ENCODE measurements around the gene TSG101.

The TSG101 gene

DNA sequence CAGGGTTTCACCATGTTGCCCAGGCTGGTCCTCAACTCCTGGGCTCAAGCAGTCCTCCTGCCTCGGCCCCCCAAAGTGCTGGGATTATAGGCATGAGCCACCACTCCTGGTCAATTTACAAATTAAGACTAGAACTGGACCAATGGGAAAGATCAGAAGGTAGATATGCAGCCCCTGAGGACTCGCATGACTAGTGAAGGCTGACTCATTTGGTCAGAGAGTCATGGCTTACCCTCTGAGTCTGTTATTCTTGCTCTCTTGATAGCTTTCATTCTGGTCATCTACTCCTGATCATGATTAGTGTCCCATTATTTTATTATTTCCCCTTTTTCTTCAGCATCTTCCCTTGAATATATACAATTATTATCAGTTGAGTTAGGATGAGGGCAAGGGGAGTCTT, 73.8 kb downstream of the TSG101 start:
- no peaks in the 10 kb centered on the region for H3K27me3 ChIP-seq (replicated peaks; ENCODE audit: control insufficient read depth, insufficient read depth, low read length)
- no peak for DNase-seq (ENCODE audit: extremely low read depth, insufficient read length)
- no peaks in the 10 kb centered on the region for H3K36me3 ChIP-seq (ENCODE audit: control insufficient read depth, insufficient read depth, low read length)
- no peak overlapping the region for H3K4me3 ChIP-seq (replicated peaks; ENCODE audit: low read depth, low read length)
- TF ChIP-seq, protein P1, sequence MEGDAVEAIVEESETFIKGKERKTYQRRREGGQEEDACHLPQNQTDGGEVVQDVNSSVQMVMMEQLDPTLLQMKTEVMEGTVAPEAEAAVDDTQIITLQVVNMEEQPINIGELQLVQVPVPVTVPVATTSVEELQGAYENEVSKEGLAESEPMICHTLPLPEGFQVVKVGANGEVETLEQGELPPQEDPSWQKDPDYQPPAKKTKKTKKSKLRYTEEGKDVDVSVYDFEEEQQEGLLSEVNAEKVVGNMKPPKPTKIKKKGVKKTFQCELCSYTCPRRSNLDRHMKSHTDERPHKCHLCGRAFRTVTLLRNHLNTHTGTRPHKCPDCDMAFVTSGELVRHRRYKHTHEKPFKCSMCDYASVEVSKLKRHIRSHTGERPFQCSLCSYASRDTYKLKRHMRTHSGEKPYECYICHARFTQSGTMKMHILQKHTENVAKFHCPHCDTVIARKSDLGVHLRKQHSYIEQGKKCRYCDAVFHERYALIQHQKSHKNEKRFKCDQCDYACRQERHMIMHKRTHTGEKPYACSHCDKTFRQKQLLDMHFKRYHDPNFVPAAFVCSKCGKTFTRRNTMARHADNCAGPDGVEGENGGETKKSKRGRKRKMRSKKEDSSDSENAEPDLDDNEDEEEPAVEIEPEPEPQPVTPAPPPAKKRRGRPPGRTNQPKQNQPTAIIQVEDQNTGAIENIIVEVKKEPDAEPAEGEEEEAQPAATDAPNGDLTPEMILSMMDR (IDR thresholded peaks at IDR 0.05; ENCODE audit: insufficient read depth, low read length, poor library complexity, severe bottlenecking), result no peak

DNA sequence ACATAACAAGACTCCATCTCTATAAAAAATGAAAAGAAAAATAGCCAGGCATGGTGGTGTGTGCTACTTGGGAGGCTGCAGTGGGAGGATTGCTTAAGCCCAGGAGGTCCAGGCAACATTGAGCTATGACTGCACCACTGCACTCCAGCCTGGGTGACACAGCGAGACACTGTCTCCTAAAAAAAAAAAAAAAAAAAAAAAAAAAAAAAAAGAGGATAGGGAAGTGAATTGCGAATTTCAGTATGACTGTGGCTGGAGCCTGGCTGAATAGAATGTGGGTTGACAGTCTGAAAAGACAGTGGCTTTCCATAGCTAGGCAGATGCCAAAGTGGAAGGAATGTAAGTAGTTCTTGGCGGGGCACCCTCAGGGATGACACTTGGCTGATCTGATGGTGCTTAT, 77.5 kb downstream of the TSG101 start:
- Histone ChIP-seq H3K36me3 (ENCODE audit: control insufficient read depth, insufficient read depth, low read length) (no peaks in the 10 kb centered on the region), H3K4me3 (replicated peaks; ENCODE audit: low read depth, low read length) (no peak overlapping the region), H3K27me3 (replicated peaks; ENCODE audit: control insufficient read depth, insufficient read depth, low read length) (no peaks in the 10 kb centered on the region)
- DNase-seq (ENCODE audit: extremely low read depth, insufficient read length), result no peak
- TF ChIP-seq, protein P1 (IDR thresholded peaks at IDR 0.05; ENCODE audit: insufficient read depth, low read length, poor library complexity, severe bottlenecking), result no peak

DNA sequence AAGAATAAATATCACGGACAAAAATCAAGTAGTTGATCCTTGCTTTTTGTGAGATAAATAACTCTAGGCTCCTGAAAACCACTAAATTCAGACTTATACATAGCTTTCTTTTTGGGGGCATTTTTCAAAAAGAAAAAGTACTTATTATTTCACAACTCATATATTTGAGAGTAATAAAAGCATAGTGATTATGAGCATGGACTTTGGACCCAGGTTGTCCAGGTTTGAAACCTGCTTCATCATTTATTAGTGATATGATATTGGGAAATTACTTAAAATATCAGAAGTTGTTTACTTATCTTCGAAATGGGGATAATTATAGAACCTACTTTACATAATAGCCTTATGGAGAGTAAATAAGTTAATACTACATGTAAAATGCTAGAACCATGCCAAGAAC, 88.1 kb downstream of the TSG101 start:
- H3K27me3 ChIP-seq (replicated peaks; ENCODE audit: control insufficient read depth, insufficient read depth, low read length), result no peaks in the 10 kb centered on the region
- TF ChIP-seq, protein P1 (IDR thresholded peaks at IDR 0.05; ENCODE audit: insufficient read depth, low read length, poor library complexity, severe bottlenecking), result no peak
- no peak overlapping the region for H3K4me3 ChIP-seq (replicated peaks; ENCODE audit: low read depth, low read length)
- H3K36me3 ChIP-seq (ENCODE audit: control insufficient read depth, insufficient read depth, low read length), result no peaks in the 10 kb centered on the region
- no peak for DNase-seq (ENCODE audit: extremely low read depth, insufficient read length)

All from GM06990 (cell line).